GM19395 (cell line): ENCODE measurements around the gene G6PC1.
"Not testable (repeated sequence)": the region's sequence is repeated elsewhere in the genome, so short reads cannot be mapped to it uniquely, and the experiment has no call there.

Experiments used
- ATAC-seq: cut with Tn5 transposase; IDR thresholded peaks from one replicate; pipeline ENCODE4 v1.9.1; 2021; ENCODE audit warnings: mild to moderate bottlenecking, moderate library complexity; ENCODE audit not compliant: unreplicated experiment

Gene G6PC1

GRCh38 chr17:42899981-42900380 lies 618 bp upstream of the G6PC1 start:
- ATAC-seq: not testable (repeated sequence)

GRCh38 chr17:42901535-42902229 lies 1.1 kb downstream of the G6PC1 start:
- ATAC-seq: no peak

- ATAC-seq: no peak
Observed at GRCh38 chr17:42904110-42904469, 3.5 kb downstream of the G6PC1 start.

- ATAC-seq: no peak
Observed at GRCh38 chr17:42906772-42907446, 6.3 kb downstream of the G6PC1 start.

GRCh38 chr17:42908872-42909700 lies 8.5 kb downstream of the G6PC1 start:
- ATAC-seq: no peak

GRCh38 chr17:42913522-42913921 lies 12.9 kb downstream of the G6PC1 start:
- ATAC-seq: no peak

- no peak for ATAC-seq
Observed at GRCh38 chr17:42913981-42914617, 13.5 kb downstream of the G6PC1 start.

GRCh38 chr17:42915288-42915687 lies 14.7 kb downstream of the G6PC1 start:
- not testable (repeated sequence) for ATAC-seq

GRCh38 chr17:42916388-42917235 lies 16.0 kb downstream of the G6PC1 start:
- ATAC-seq: not testable (repeated sequence)

- ATAC-seq: no peak
Observed at GRCh38 chr17:42917236-42917603, 16.6 kb downstream of the G6PC1 start.

GRCh38 chr17:42918902-42919521 lies 18.4 kb downstream of the G6PC1 start:
- ATAC-seq: no peak

- not testable (repeated sequence) for ATAC-seq
Observed at GRCh38 chr17:42919522-42920077, 19.0 kb downstream of the G6PC1 start.

GRCh38 chr17:42920106-42920900 lies 19.7 kb downstream of the G6PC1 start:
- ATAC-seq: no peak

GRCh38 chr17:42920922-42921321 lies 20.3 kb downstream of the G6PC1 start:
- ATAC-seq: no peak

GRCh38 chr17:42922294-42922693 lies 21.7 kb downstream of the G6PC1 start:
- no peak for ATAC-seq

- not testable (repeated sequence) for ATAC-seq
Observed at GRCh38 chr17:42923472-42923871, 22.9 kb downstream of the G6PC1 start.

GRCh38 chr17:42924891-42925290 lies 24.3 kb downstream of the G6PC1 start:
- no peak for ATAC-seq

GRCh38 chr17:42928714-42929496 lies 28.3 kb downstream of the G6PC1 start:
- ATAC-seq: no peak
